Stimulated activated CD8-positive, alpha-beta memory T cell treated with anti-CD3 and anti-CD28 coated beads, Interleukin-12 subunit alpha, Interleukin-12 subunit beta, amount 100 ng/mL, for 4 hours (primary cell): Measurements from ENCODE around the gene ACTG1.

Source experiments
- DNase-seq: peaks from one replicate; pipeline ENCODE4 v3.0.0-alpha.2; 2020; ENCODE audit warnings: low read depth

ACTG1 gene

GRCh38 chr17:81545160-81545949, 32.8 kb upstream of the ACTG1 start:
- no peak for DNase-seq

- no peak for DNase-seq
These were observed 31.8 kb upstream of the ACTG1 start for GRCh38 chr17:81544281-81544974.

GRCh38 chr17:81543756-81544155, 31.2 kb upstream of the ACTG1 start:
- no peak for DNase-seq

- no peak for DNase-seq
These were observed 30.7 kb upstream of the ACTG1 start for GRCh38 chr17:81543339-81543675.

- DNase-seq, result no peak
These were observed 30.1 kb upstream of the ACTG1 start for GRCh38 chr17:81542431-81543338.

- no peak for DNase-seq
These were observed 28.5 kb upstream of the ACTG1 start for GRCh38 chr17:81541123-81541522.

- DNase-seq, result no peak
These were observed 28.1 kb upstream of the ACTG1 start for GRCh38 chr17:81540676-81541027.

- DNase-seq, result no peak
These were observed 27.5 kb upstream of the ACTG1 start for GRCh38 chr17:81539961-81540675.

GRCh38 chr17:81539571-81539900, 26.9 kb upstream of the ACTG1 start:
- no peak for DNase-seq

- DNase-seq, result no peak
These were observed 26.3 kb upstream of the ACTG1 start for GRCh38 chr17:81538651-81539570.

- DNase-seq, result no peak
These were observed 25.4 kb upstream of the ACTG1 start for GRCh38 chr17:81537856-81538555.

GRCh38 chr17:81537343-81537855, 24.8 kb upstream of the ACTG1 start:
- no peak for DNase-seq

GRCh38 chr17:81536299-81537290, 24.0 kb upstream of the ACTG1 start:
- DNase-seq, result no peak

- no peak for DNase-seq
These were observed 23.1 kb upstream of the ACTG1 start for GRCh38 chr17:81535480-81536298.

- no peak for DNase-seq
These were observed 22.4 kb upstream of the ACTG1 start for GRCh38 chr17:81535007-81535328.

GRCh38 chr17:81534157-81535006, 21.8 kb upstream of the ACTG1 start:
- no peak for DNase-seq
